Keratinocyte (primary cell): ENCODE results near the gene POLR2B. TPM values are rescaled to one million over a fixed set of nuclear protein-coding genes. Genes with fewer than 3 reads are reported as not detected.

ENCODE experiments used
- DNase-seq: peaks from one replicate; pipeline ENCODE4 v3.0.0-alpha.2; 2011; ENCODE audit warnings: low read depth, missing footprints, low spot score
- FAIRE-seq: peaks from 2 replicates; lab custom pipeline; 2011; peaks lifted over from hg19 to GRCh38; lab: Jason Lieb, UNC
- H2AFZ ChIP-seq: 2 replicates; pipeline ENCODE4 v1.6.0; 2012; ENCODE audit warnings: low read length, control low read depth, inconsistent platforms; ENCODE audit not compliant: control insufficient read depth
- H3K27ac ChIP-seq: 2 replicates; pipeline ENCODE4 v1.5.1; 2011; ENCODE audit warnings: low read length; ENCODE audit not compliant: control insufficient read depth, insufficient read depth
- H3K27me3 ChIP-seq: 3 replicates; pipeline ENCODE4 v1.6.0; 2011; ENCODE audit warnings: low read length; ENCODE audit not compliant: control insufficient read depth, insufficient read depth; ENCODE audit errors: extremely low read depth
- H3K36me3 ChIP-seq, 2 experiments: 2 replicates in 1 of 2; 3 replicates in 1 of 2; pipeline ENCODE4 v1.5.1; 2011; ENCODE audit warnings: low read length in 2 of 2, mild to moderate bottlenecking in 1 of 2; ENCODE audit not compliant: control insufficient read depth in 2 of 2, insufficient read depth in 2 of 2; ENCODE audit errors: extremely low read depth in 1 of 2
- H3K4me1 ChIP-seq: 3 replicates; pipeline ENCODE4 v1.5.1; 2011; ENCODE audit warnings: low read length; ENCODE audit not compliant: control insufficient read depth, insufficient read depth; ENCODE audit errors: extremely low read depth
- H3K4me2 ChIP-seq: 3 replicates; pipeline ENCODE4 v1.6.0; 2011; ENCODE audit warnings: low read depth, low read length; ENCODE audit not compliant: control insufficient read depth, insufficient read depth; ENCODE audit errors: extremely low read depth
- H3K4me3 ChIP-seq, 3 experiments: fragments of 200-600 bp in 1 of 3; sonication (generic) in 1 of 3; 2 replicates in 2 of 3; 3 replicates in 1 of 3; pipeline ENCODE4 v1.5.1; 2011 to 2016; ENCODE audit warnings: low read length in 3 of 3, mild to moderate bottlenecking in 3 of 3, control low read depth in 2 of 3, inconsistent platforms in 1 of 3, low read depth in 1 of 3, mixed read lengths in 1 of 3, mixed run types in 1 of 3, moderate library complexity in 1 of 3; ENCODE audit not compliant: control insufficient read depth in 2 of 3, insufficient read depth in 2 of 3; ENCODE audit errors: extremely low read depth in 1 of 3
- H3K79me2 ChIP-seq: 2 replicates; pipeline ENCODE4 v1.6.0; 2012; ENCODE audit warnings: low read length; ENCODE audit not compliant: control insufficient read depth, insufficient read depth
- H3K9ac ChIP-seq: 3 replicates; pipeline ENCODE4 v1.6.0; 2011; ENCODE audit warnings: low read length; ENCODE audit not compliant: control insufficient read depth, insufficient read depth; ENCODE audit errors: extremely low read depth
- H3K9me1 ChIP-seq: 3 replicates; pipeline ENCODE4 v1.6.0; 2011; ENCODE audit warnings: low read length; ENCODE audit not compliant: control insufficient read depth, insufficient read depth; ENCODE audit errors: extremely low read depth
- H3K9me3 ChIP-seq: 2 replicates; pipeline ENCODE4 v1.5.1; 2012; ENCODE audit warnings: low read depth, low read length; ENCODE audit not compliant: control insufficient read depth
- H4K20me1 ChIP-seq: 3 replicates; pipeline ENCODE4 v1.6.0; 2011; ENCODE audit warnings: low read length; ENCODE audit not compliant: control insufficient read depth, insufficient read depth; ENCODE audit errors: extremely low read depth
- EZH2 ChIP-seq: IDR thresholded peaks from one replicate; pipeline ENCODE4 v1.6.1; 2012; ENCODE audit warnings: inconsistent platforms, mild to moderate bottlenecking, low read length, moderate library complexity
- dilution Hi-C: fragments of 300-500 bp; cut with MboI; formaldehyde crosslinking; loops from one replicate; pipeline ENCODE4 v1.7.0; 2020; ENCODE audit warnings: low sequenced_read_pairs; ENCODE audit not compliant: extremely low pct_ligation_motif_present
- polyA plus RNA-seq, 5 experiments: library from polyadenylated mRNA; depleted of rRNA in 3 of 5; stranded (reverse) in 3 of 5; stranded (forward) in 1 of 5; unstranded in 1 of 5; fragments of >200 nt; gene quantifications; 1 replicate in 1 of 5; 2 replicates in 3 of 5; 3 replicates in 1 of 5; pipeline versions ENCODE4 v1.2.1 to v1.2.3, GENCODE V29; 2011 to 2012; ENCODE audit warnings: missing spikeins in 2 of 5, low read depth in 1 of 5, low replicate concordance in 1 of 5
- TF ChIP-seq, protein P1 (sequence below), 3 experiments: IDR thresholded peaks in 1 of 3; conservative IDR thresholded peaks in 1 of 3; optimal IDR thresholded peaks in 1 of 3; 2 replicates in 2 of 3; 3 replicates in 1 of 3; pipeline versions ENCODE3 to v1.5.1; 2011; ENCODE audit warnings: low read length in 3 of 3, mild to moderate bottlenecking in 3 of 3, moderate library complexity in 2 of 3, control low read depth in 1 of 3, inconsistent platforms in 1 of 3; ENCODE audit not compliant: insufficient read depth in 2 of 3; ENCODE audit errors: extremely low read depth in 1 of 3

The POLR2B gene
- polyA plus RNA-seq, 1 donor (not counting 4 experiments of a cell fraction or from before 2014, with no cell fraction given) = 153 TPM

DNA sequence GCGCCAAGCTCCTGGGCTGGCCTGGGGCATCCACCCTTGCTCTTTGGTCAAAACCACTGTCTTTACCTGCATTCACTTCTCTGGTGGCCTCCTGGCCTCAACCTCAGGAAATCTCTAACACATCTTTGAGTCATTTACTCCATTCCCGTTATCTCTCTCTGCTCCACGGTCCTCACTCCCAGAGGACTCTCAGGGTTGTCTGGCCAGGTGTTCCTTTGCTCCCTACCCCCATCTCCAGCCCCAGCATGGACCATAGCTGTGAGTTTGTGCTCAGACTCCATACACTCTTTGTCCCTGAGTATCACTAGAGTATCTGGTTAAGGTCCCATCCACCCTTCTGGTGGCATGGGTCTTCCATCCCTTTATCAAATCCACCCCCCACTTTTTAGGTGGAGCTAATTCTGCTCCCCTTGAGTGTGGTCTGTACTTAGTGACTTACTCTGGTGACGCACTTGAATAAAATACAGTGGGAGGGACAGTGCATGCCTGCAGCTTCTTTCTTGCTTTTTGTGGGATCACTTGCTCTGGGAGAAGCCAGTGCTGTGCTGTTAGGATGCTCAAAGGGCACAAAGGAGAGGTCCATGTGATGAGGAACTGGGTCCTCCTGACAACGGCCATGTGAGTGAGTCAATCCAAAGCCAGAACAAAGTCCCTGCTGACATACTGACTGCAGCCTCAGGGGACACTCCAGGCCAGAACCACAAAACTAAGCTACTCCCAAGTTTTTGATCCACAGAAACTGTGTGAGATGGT, 87.2 kb downstream of the POLR2B start:
- Histone ChIP-seq H3K27me3 (no peaks in the 10 kb centered on the region), H3K36me3 (peaks cover 3 to 8% of the 10 kb centered on the region in 2 experiments), H3K4me2 (no peak overlapping the region), H3K9ac (no peak overlapping the region), H3K9me1 (no peaks in the 10 kb centered on the region), H3K4me3 (no peak overlapping the region), H3K9me3 (no peaks in the 10 kb centered on the region), H3K27ac (no peak overlapping the region), H2AFZ (no peak overlapping the region), H3K79me2 (peaks cover 43% of the 10 kb centered on the region), H4K20me1 (no peaks in the 10 kb centered on the region), H3K4me1 (peaks cover 14% of the 10 kb centered on the region)
- TF ChIP-seq, protein P1, sequence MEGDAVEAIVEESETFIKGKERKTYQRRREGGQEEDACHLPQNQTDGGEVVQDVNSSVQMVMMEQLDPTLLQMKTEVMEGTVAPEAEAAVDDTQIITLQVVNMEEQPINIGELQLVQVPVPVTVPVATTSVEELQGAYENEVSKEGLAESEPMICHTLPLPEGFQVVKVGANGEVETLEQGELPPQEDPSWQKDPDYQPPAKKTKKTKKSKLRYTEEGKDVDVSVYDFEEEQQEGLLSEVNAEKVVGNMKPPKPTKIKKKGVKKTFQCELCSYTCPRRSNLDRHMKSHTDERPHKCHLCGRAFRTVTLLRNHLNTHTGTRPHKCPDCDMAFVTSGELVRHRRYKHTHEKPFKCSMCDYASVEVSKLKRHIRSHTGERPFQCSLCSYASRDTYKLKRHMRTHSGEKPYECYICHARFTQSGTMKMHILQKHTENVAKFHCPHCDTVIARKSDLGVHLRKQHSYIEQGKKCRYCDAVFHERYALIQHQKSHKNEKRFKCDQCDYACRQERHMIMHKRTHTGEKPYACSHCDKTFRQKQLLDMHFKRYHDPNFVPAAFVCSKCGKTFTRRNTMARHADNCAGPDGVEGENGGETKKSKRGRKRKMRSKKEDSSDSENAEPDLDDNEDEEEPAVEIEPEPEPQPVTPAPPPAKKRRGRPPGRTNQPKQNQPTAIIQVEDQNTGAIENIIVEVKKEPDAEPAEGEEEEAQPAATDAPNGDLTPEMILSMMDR (optimal IDR thresholded peaks at IDR 0.05 in 1 of 3, IDR thresholded peaks at IDR 0.05 in 1 of 3, conservative IDR thresholded peaks at IDR 0.05 in 1 of 3; ENCODE audit: extremely low read depth in 1 of 3, insufficient read depth in 2 of 3, low read length in 3 of 3) = no peak
- no peak for TF ChIP-seq EZH2
- no peak for DNase-seq
- FAIRE-seq = no peak
- dilution Hi-C loops = no loop called here

- TF ChIP-seq, protein P1 (optimal IDR thresholded peaks at IDR 0.05 in 1 of 3, IDR thresholded peaks at IDR 0.05 in 1 of 3, conservative IDR thresholded peaks at IDR 0.05 in 1 of 3; ENCODE audit: extremely low read depth in 1 of 3, insufficient read depth in 2 of 3, low read length in 3 of 3) = no peak
- TF ChIP-seq EZH2 = no peak
- no peak overlapping the region for H3K4me3 ChIP-seq
- H3K4me1 ChIP-seq = peaks cover 20% of the 10 kb centered on the region
- H3K27me3 ChIP-seq = no peaks in the 10 kb centered on the region
- peaks cover 3 to 8% of the 10 kb centered on the region in 2 experiments for H3K36me3 ChIP-seq
- no peak for FAIRE-seq
- peaks cover 40% of the 10 kb centered on the region for H3K79me2 ChIP-seq
- dilution Hi-C loops = no loop called here
- H3K4me2 ChIP-seq = no peak overlapping the region
- no peaks in the 10 kb centered on the region for H3K9me1 ChIP-seq
- H4K20me1 ChIP-seq = no peaks in the 10 kb centered on the region
- no peak for DNase-seq
- H3K27ac ChIP-seq = no peak overlapping the region
- H3K9me3 ChIP-seq = no peaks in the 10 kb centered on the region
- H3K9ac ChIP-seq = no peak overlapping the region
- H2AFZ ChIP-seq = no peak overlapping the region
These were observed 89.7 kb downstream of the POLR2B start for GRCh38 chr4:57068237-57068981.
